Dermis lymphatic vessel endothelial cell (primary cell): ENCODE results near the gene ANGPTL3. TPM values are rescaled to one million over a fixed set of nuclear protein-coding genes. Genes with fewer than 3 reads are reported as not detected.

Experiments
- total RNA-seq: library from RNA; depleted of rRNA; stranded (reverse); fragments of >200 nt; gene quantifications from 2 replicates; pipeline ENCODE4 v1.2.1, GENCODE V29; 2014

Gene ANGPTL3, protein sequence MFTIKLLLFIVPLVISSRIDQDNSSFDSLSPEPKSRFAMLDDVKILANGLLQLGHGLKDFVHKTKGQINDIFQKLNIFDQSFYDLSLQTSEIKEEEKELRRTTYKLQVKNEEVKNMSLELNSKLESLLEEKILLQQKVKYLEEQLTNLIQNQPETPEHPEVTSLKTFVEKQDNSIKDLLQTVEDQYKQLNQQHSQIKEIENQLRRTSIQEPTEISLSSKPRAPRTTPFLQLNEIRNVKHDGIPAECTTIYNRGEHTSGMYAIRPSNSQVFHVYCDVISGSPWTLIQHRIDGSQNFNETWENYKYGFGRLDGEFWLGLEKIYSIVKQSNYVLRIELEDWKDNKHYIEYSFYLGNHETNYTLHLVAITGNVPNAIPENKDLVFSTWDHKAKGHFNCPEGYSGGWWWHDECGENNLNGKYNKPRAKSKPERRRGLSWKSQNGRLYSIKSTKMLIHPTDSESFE
- not detected in 2 replicates for total RNA-seq

DNA sequence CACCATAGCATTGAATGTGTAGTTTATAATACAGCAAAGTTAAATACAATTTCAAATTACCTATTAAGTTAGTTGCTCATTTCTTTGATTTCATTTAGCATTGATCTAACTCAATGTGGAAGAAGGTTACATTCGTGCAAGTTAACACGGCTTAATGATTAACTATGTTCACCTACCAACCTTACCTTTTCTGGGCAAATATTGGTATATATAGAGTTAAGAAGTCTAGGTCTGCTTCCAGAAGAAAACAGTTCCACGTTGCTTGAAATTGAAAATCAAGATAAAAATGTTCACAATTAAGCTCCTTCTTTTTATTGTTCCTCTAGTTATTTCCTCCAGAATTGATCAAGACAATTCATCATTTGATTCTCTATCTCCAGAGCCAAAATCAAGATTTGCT is at the start of gene ANGPTL3:
Gene ANGPTL3, plus strand, starts transcription at position 240 of the 400 bp plus-strand sequence. Its CDS starts 47 bp downstream, at position 287.

Other genes with a start within 250 kb of the ANGPTL3 start
- 20.0 and 24.7 TPM in 2 replicates for gene USP1, start 160.5 kb upstream of the ANGPTL3 start, total RNA-seq
- 26.5 and 37.6 TPM in 2 replicates for gene DOCK7, start 90.9 kb downstream of the ANGPTL3 start, total RNA-seq
- gene ATG4C, start 186.6 kb downstream of the ANGPTL3 start, total RNA-seq: 3.5 and 5.8 TPM in 2 replicates